SK-N-DZ (cell line): ENCODE data around the gene EDN1.
"Not testable (repeated sequence)": the region's sequence is repeated elsewhere in the genome, so short reads cannot be mapped to it uniquely, and the experiment has no call there.

Experiments
- DNase-seq: peaks from one replicate; pipeline ENCODE4 v3.0.0-alpha.2; 2015; ENCODE audit warnings: low spot score

The EDN1 gene

GRCh38 chr6:12293931-12294807 is 4.0 kb downstream of the EDN1 start:
- DNase-seq, result no peak

- DNase-seq, result no peak
These were observed 4.8 kb downstream of the EDN1 start for GRCh38 chr6:12294851-12295536.

- no peak for DNase-seq
These were observed 5.5 kb downstream of the EDN1 start for GRCh38 chr6:12295558-12296254.

GRCh38 chr6:12296255-12296573 is 6.1 kb downstream of the EDN1 start:
- no peak for DNase-seq

GRCh38 chr6:12296604-12297003 is 6.4 kb downstream of the EDN1 start:
- no peak for DNase-seq

- DNase-seq, result no peak
These were observed 7.3 kb downstream of the EDN1 start for GRCh38 chr6:12297363-12298016.

GRCh38 chr6:12298017-12298978 is 8.1 kb downstream of the EDN1 start:
- no peak for DNase-seq

- DNase-seq, result no peak
These were observed 8.8 kb downstream of the EDN1 start for GRCh38 chr6:12298995-12299394.

GRCh38 chr6:12301018-12301417 is 10.9 kb downstream of the EDN1 start:
- DNase-seq, result no peak

- no peak for DNase-seq
These were observed 14.3 kb downstream of the EDN1 start for GRCh38 chr6:12304487-12304886.

GRCh38 chr6:12309070-12309469 is 18.9 kb downstream of the EDN1 start:
- DNase-seq, result no peak

GRCh38 chr6:12311106-12311505 is 20.9 kb downstream of the EDN1 start:
- DNase-seq, result no peak

GRCh38 chr6:12312736-12313135 is 22.6 kb downstream of the EDN1 start:
- DNase-seq, result no peak

- no peak for DNase-seq
These were observed 23.3 kb downstream of the EDN1 start for GRCh38 chr6:12313306-12313991.

- no peak for DNase-seq
These were observed 23.9 kb downstream of the EDN1 start for GRCh38 chr6:12313992-12314589.

GRCh38 chr6:12314751-12315150 is 24.6 kb downstream of the EDN1 start:
- DNase-seq, result no peak

- no peak for DNase-seq
These were observed 25.3 kb downstream of the EDN1 start for GRCh38 chr6:12315292-12316081.

GRCh38 chr6:12318749-12319148 is 28.6 kb downstream of the EDN1 start:
- DNase-seq, result no peak

GRCh38 chr6:12320074-12320473 is 29.9 kb downstream of the EDN1 start:
- not testable (repeated sequence) for DNase-seq
